SHP77 treated with DMSO at 0.1 percent for 48 hours (cell line): ENCODE data around the gene TBX6.

ENCODE experiments used
- DNase-seq: peaks from one replicate; lab custom pipeline; 2025; lab: John Stamatoyannopoulos, UW

The TBX6 gene

GRCh38 chr16:30086291-30087140 is 5.2 kb downstream of the TBX6 start:
- no peak for DNase-seq

- no peak for DNase-seq
Observed at GRCh38 chr16:30085820-30086219, 5.9 kb downstream of the TBX6 start.

- DNase-seq = no peak
Observed at GRCh38 chr16:30085247-30085646, 6.5 kb downstream of the TBX6 start.

GRCh38 chr16:30084816-30085159 is 6.9 kb downstream of the TBX6 start:
- DNase-seq = no peak

DNA sequence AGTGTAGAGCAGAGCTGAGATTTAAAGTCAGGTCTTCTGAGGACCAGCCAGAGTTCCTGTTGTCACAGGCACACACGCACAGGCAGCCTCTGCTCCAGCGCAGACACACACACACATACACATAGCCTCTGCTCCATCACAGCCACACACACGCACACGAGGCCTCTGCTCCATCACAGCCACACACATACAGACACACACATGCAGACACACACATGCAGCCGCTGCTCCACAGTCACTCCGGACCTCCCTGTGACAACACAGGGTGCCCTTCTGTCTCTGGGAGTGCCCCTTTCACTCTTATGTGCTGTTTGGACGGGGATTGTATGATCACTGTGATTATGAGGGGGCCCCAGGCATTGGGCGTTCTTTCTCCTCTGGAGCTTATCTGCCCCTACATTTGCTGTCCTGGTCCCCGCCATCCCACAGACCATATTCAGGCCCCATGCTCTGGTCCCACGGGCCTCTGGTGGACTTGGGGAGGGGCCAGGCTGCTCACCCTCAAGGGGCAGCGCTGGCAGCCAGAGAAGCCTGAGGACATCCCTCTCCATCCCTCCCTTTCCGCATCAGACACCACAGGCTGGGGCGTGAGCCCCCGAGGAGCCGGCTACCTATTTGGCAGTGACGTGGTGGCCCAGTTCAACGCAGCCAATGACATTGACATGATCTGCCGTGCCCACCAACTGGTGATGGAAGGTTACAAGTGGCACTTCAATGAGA is 7.5 kb downstream of the TBX6 start:
- no peak for DNase-seq

- no peak for DNase-seq
Observed at GRCh38 chr16:30083216-30084055, 8.3 kb downstream of the TBX6 start.

- no peak for DNase-seq
Observed at GRCh38 chr16:30082545-30083090, 9.1 kb downstream of the TBX6 start.

GRCh38 chr16:30079480-30079879 is 12.2 kb downstream of the TBX6 start:
- DNase-seq = no peak

- no peak for DNase-seq
Observed at GRCh38 chr16:30078744-30079143, 13.0 kb downstream of the TBX6 start.

DNA sequence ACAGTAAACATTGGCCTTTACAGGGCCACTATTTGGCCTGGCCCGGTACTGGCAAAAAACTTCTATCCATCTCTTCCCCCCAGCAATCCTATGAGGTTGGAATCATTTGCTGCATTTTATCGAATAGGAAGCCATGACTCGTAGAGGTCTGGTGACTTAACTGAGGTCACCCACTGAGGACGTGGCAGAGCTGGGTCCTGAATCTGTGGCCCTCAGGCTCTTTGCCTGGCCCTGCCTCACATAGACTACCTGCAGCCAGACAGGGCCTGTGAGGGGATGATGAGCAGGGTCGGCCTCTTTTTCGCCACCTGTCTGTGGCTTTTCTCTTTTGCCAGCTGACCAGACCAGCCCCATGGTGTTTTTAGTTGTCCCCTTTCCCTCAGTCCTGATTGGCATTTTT is 14.1 kb downstream of the TBX6 start:
- no peak for DNase-seq

DNA sequence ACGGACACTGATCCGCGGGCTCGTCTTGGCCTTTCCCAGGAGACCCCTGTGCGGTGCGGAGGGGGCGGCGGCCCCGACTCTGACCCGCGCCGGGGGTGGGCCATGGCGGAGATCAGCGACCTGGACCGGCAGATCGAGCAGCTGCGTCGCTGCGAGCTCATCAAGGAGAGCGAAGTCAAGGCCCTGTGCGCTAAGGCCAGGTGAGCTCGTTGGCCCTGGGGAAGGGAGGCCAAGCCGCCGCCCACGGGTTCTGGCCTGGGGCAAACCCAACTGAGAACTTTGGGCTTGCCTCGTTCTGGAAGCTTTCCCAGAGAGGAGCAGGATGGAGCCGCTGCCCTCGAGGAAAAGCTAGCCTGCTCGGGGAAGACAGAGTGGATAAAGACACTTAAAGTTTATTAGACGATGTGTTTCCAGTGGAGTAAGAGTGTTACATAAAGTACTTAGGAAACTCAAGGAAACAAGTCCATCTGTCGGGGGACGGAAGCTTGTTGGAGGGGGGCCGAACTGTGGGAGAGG is 15.4 kb downstream of the TBX6 start:
- DNase-seq = no peak

DNA sequence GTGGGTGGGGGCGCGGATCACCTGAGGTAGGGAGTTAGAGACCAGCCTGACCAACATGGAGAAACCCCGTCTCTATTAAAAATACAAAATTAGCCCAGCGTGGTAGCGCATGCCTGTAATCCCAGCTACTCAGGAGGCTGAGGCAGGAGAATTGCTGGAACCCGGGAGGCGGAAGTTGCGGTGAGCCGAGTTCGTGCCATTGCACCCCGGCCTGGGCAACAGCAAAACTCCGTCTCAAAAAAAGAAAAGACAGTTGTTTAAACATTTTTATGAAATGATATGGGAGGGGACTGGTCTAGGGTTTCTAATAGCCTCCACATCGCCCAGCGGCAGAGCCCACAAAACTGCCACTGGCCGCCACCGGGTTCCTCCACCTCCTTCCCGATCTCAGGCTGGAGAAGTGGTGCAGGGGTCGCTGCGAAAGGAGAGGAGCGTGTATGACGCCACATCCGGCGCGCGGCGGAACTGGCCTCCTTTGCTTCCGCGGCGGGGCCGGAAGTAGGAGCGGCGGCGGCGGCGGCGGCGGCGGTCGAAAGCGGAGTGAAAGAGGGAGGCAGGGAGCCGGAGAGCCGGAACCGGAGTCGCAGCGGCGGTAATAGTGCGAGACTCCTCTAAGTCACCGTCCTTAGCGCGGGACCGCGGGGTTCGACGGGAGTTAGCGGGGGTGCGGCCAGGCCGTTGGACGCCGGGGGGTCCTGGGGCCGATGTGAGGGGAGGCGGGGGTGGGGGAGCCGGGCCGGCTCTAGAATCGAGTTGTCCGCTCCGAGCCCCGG is 16.0 kb downstream of the TBX6 start, which contains the start of gene PPP4C:
Gene PPP4C, plus strand, starts transcription at position 492 of the 773 bp plus-strand sequence. CDS start 384 bp downstream, outside the sequence.
- DNase-seq = peak; percentile 85

DNA sequence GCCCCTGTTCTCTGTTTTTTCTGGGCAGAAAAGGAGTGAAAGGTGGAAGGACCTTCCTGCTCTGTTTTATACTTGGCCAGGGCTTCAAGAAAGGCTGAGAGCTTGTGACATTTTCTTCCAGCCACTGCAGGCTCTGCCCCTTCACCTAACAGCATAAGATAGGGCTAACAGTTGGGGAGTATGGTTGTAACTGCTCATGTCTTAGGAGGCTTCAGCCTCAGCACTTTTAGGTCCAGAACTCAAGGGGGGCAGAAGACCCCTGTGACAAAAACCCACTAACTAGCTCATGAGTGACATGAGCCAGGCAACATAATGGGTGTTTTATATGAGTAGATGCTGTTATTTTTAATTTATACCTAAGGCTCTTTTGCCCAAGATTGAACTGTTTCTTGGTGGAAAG is 21.2 kb downstream of the TBX6 start:
- DNase-seq = no peak

GRCh38 chr16:30069611-30070462 is 21.9 kb downstream of the TBX6 start:
- DNase-seq = no peak

- no peak for DNase-seq
Observed at GRCh38 chr16:30068750-30069610, 22.7 kb downstream of the TBX6 start.

DNA sequence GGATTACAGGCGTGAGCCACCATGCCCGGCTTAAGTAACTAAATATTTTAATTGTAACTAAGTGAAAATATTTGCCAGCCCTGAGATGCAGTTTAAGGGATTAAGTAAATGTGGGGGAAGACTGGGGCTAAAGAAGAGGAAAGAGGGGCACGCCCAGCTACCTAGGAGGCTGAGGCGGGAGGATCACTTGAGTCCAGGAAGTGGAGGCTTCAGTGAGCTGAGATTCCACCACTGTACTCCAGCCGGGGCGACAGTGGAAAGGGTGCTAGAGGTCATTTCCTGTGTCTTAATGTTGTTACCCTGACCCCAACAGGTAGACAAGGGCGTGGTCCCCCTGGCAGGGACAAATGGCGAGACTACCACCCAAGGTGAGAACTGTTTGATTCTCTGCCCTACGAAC is 23.4 kb downstream of the TBX6 start:
- no peak for DNase-seq

DNA sequence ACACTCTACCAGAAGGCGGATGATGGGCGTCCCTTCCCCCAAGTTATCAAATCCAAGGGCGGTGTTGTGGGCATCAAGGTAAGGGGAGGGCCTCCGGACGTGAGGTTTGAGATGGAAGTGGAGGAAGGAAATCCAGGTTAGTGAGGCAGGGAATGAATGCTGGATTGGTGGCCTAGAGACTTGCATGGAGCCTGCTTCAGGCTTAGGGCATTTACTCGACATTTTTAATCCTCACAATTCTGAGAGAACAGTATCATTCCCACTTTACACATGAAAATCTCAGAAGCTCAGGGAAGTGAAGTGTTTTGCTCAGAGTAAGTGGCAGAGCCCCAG is 24.2 kb downstream of the TBX6 start:
- no peak for DNase-seq

GRCh38 chr16:30066761-30067583 is 24.8 kb downstream of the TBX6 start:
- no peak for DNase-seq
